Activated T-helper 1 cell treated with Interleukin-2 at 50 U/mL for 16 hours (primary cell): ENCODE results near the gene PVALB.
A peak's percentile ranks its signal among the peaks of the same experiment; 100 is the strongest.

Experiments
- DNase-seq: peaks from one replicate; pipeline ENCODE4 v3.0.0-alpha.2; 2020; ENCODE audit warnings: low read depth

Gene PVALB

GRCh38 chr22:36772451-36772850 is 44.4 kb downstream of the PVALB start:
- no peak for DNase-seq

- no peak for DNase-seq
Observed at GRCh38 chr22:36771356-36772063, 45.3 kb downstream of the PVALB start.

GRCh38 chr22:36770513-36771231 is 46.2 kb downstream of the PVALB start:
- DNase-seq, result no peak

GRCh38 chr22:36769541-36770512 is 47.0 kb downstream of the PVALB start:
- DNase-seq, result no peak

- no peak for DNase-seq
Observed at GRCh38 chr22:36768616-36769015, 48.2 kb downstream of the PVALB start.

GRCh38 chr22:36768141-36768540 is 48.7 kb downstream of the PVALB start:
- no peak for DNase-seq

GRCh38 chr22:36767035-36767775 is 49.6 kb downstream of the PVALB start:
- DNase-seq, result no peak

- DNase-seq, result no peak
Observed at GRCh38 chr22:36765943-36766450, 50.8 kb downstream of the PVALB start.

GRCh38 chr22:36765131-36765942 is 51.5 kb downstream of the PVALB start:
- no peak for DNase-seq

- DNase-seq, result no peak
Observed at GRCh38 chr22:36764641-36765040, 52.2 kb downstream of the PVALB start.

GRCh38 chr22:36764060-36764459 is 52.8 kb downstream of the PVALB start:
- no peak for DNase-seq

GRCh38 chr22:36763576-36763975 is 53.3 kb downstream of the PVALB start:
- no peak for DNase-seq

- no peak for DNase-seq
Observed at GRCh38 chr22:36762687-36763260, 54.1 kb downstream of the PVALB start.

- DNase-seq, result no peak
Observed at GRCh38 chr22:36761553-36762240, 55.1 kb downstream of the PVALB start.

- no peak for DNase-seq
Observed at GRCh38 chr22:36760786-36761185, 56.0 kb downstream of the PVALB start.

GRCh38 chr22:36759481-36760159 is 57.2 kb downstream of the PVALB start:
- no peak for DNase-seq

GRCh38 chr22:36758792-36759271 is 58.0 kb downstream of the PVALB start:
- no peak for DNase-seq

GRCh38 chr22:36757668-36758211 is 59.1 kb downstream of the PVALB start:
- peak; percentile 50 for DNase-seq
